WTC11 (cell line): ENCODE results near the gene SCAANT1. TPM values are rescaled to one million over a fixed set of nuclear protein-coding genes. Genes with fewer than 3 reads are reported as not detected.

Source experiments
- ATAC-seq: fragments of 200-7000 bp; cut with Tn5 transposase; 2 replicates; pipeline ENCODE4 v1.10.0; 2021; ENCODE audit warnings: mild to moderate bottlenecking, moderate library complexity
- CTCF ChIA-PET: fragments of 300-600 bp; sonication (Branson Sonifier 250); formaldehyde crosslinking; loops from one replicate; lab custom pipeline; 2021; ENCODE audit warnings: antibody characterized with exemption; lab: Charles Lee
- POLR2A ChIA-PET: fragments of 350-600 bp; sonication (Branson Sonifier 250); formaldehyde crosslinking; loops from one replicate; lab custom pipeline; 2021; ENCODE audit warnings: antibody characterized with exemption; lab: Charles Lee
- DNase-seq: peaks from one replicate; pipeline ENCODE4 v3.0.0; 2021; ENCODE audit warnings: low spot score
- H3K27ac Mint-ChIP-seq: 2 replicates; pipeline ENCODE4 v1.8.0; 2021; ENCODE audit warnings: mixed read lengths
- H3K27me3 Mint-ChIP-seq: 2 replicates; pipeline ENCODE4 v1.8.0; 2021; ENCODE audit warnings: low read depth, mild to moderate bottlenecking, moderate library complexity, mixed read lengths
- H3K36me3 Mint-ChIP-seq: 2 replicates; pipeline ENCODE4 v1.8.0; 2021; ENCODE audit warnings: mixed read lengths
- H3K4me1 Mint-ChIP-seq: 2 replicates; pipeline ENCODE4 v1.8.0; 2022; ENCODE audit warnings: mixed read lengths
- H3K4me3 Mint-ChIP-seq: 2 replicates; pipeline ENCODE4 v1.8.0; 2021; ENCODE audit warnings: mild to moderate bottlenecking, moderate library complexity, mixed read lengths
- H3K9me3 Mint-ChIP-seq: 2 replicates; pipeline ENCODE4 v1.8.0; 2021; ENCODE audit warnings: mixed read lengths
- ATF3 ChIP-seq: sonication (generic); formaldehyde crosslinking; conservative IDR thresholded peaks from 2 replicates; pipeline ENCODE4 v1.8.1; 2022; ENCODE audit warnings: mild to moderate bottlenecking, missing genetic modification reagents
- CDX4 ChIP-seq: fragments of 250-450 bp; sonication (Bioruptor Pico); IDR thresholded peaks from 2 replicates; pipeline ENCODE4 v1.9.0; 2021; ENCODE audit warnings: moderate library complexity, mild to moderate bottlenecking, inconsistent platforms, borderline replicate concordance
- CREB1 ChIP-seq: sonication (generic); formaldehyde crosslinking; IDR thresholded peaks from 2 replicates; pipeline ENCODE4 v1.8.0; 2023; ENCODE audit warnings: mild to moderate bottlenecking, missing genetic modification reagents
- CTCF ChIP-seq: fragments of 200-600 bp; IDR thresholded peaks from 2 replicates; pipeline ENCODE4 v1.8.0; 2022; ENCODE audit warnings: antibody characterized with exemption
- GRHL2 ChIP-seq: fragments of 250-450 bp; sonication (Bioruptor Pico); IDR thresholded peaks from 2 replicates; pipeline ENCODE4 v1.8.0; 2022; ENCODE audit warnings: mild to moderate bottlenecking, moderate library complexity; ENCODE audit not compliant: insufficient replicate concordance, severe bottlenecking
- IRF2 ChIP-seq: sonication (generic); formaldehyde crosslinking; IDR thresholded peaks from 2 replicates; pipeline ENCODE4 v1.8.0; 2022; ENCODE audit warnings: low read depth, missing genetic modification reagents, borderline replicate concordance
- NFATC4 ChIP-seq: fragments of 250-450 bp; sonication (Bioruptor Pico); IDR thresholded peaks from 2 replicates; pipeline ENCODE4 v1.9.0; 2021; ENCODE audit warnings: mild to moderate bottlenecking
- NFE2L1 ChIP-seq: sonication (generic); formaldehyde crosslinking; IDR thresholded peaks from 2 replicates; pipeline ENCODE4 v1.8.1; 2023; ENCODE audit warnings: missing genetic modification reagents
- PRRX2 ChIP-seq: fragments of 250-450 bp; sonication (Bioruptor Pico); IDR thresholded peaks from 2 replicates; pipeline ENCODE4 v1.8.0; 2021; ENCODE audit warnings: mild to moderate bottlenecking
- ZNF232 ChIP-seq: sonication (generic); formaldehyde crosslinking; IDR thresholded peaks from 2 replicates; pipeline ENCODE4 v1.8.0; 2022; ENCODE audit warnings: mild to moderate bottlenecking, missing genetic modification reagents
- ZNF281 ChIP-seq: sonication (generic); formaldehyde crosslinking; IDR thresholded peaks from 2 replicates; pipeline ENCODE4 v1.8.0; 2023; ENCODE audit warnings: mild to moderate bottlenecking, missing genetic modification reagents
- ZNF425 ChIP-seq: fragments of 250-450 bp; sonication (Bioruptor Pico); conservative IDR thresholded peaks from 2 replicates; pipeline ENCODE4 v1.9.0; 2021; ENCODE audit warnings: mild to moderate bottlenecking
- total RNA-seq: library from RNA; stranded (reverse); gene quantifications from 3 replicates; pipeline ENCODE4 v1.2.3, GENCODE V29; 2021

The SCAANT1 gene
- total RNA-seq, 1 experiment from 2014 or later = 1.3 TPM

- TF ChIP-seq CTCF (no peak), ATF3 (CRISPR knock-in tag) (no peak), GRHL2 (CRISPR knock-in tag) (no peak), NFE2L1 (CRISPR knock-in tag) (no peak), ZNF425 (CRISPR knock-in tag) (no peak), IRF2 (CRISPR knock-in tag) (no peak)
Observed at GRCh38 chr3:63880653-63881052, 31.5 kb downstream of the SCAANT1 start (continued).

- H3K9me3 Mint-ChIP-seq = no peaks in the 10 kb centered on the region
- peaks cover 15% of the 10 kb centered on the region for H3K4me1 Mint-ChIP-seq
- DNase-seq (no peak), ATAC-seq (peak; percentile 62)
- ChIA-PET POLR2A (no interaction called here), CTCF (no interaction called here)
- no peak overlapping the region for H3K4me3 Mint-ChIP-seq
- no peaks in the 10 kb centered on the region for H3K27me3 Mint-ChIP-seq
- no peak overlapping the region; the same call in 1 of the 2 replicates for H3K27ac Mint-ChIP-seq
- H3K36me3 Mint-ChIP-seq = no peaks in the 10 kb centered on the region
- no peak for TF ChIP-seq ZNF281 (CRISPR knock-in tag)
- no peak for TF ChIP-seq CREB1 (CRISPR knock-in tag)
- no peak for TF ChIP-seq CDX4 (CRISPR knock-in tag)
Observed at GRCh38 chr3:63878394-63879060, 33.7 kb downstream of the SCAANT1 start.

- POLR2A ChIA-PET = no interaction called here
- Mint-ChIP-seq H3K36me3 (no peaks in the 10 kb centered on the region), H3K27me3 (no peaks in the 10 kb centered on the region), H3K9me3 (no peaks in the 10 kb centered on the region), H3K4me3 (no peak overlapping the region), H3K27ac (no peak overlapping the region), H3K4me1 (peaks cover 15% of the 10 kb centered on the region)
- TF ChIP-seq ZNF232 (no peak), PRRX2 (CRISPR knock-in tag) (no peak), NFATC4 (CRISPR knock-in tag) (no peak)
- ATAC-seq (peak; percentile 17; the same call in 1 of the 2 replicates), DNase-seq (no peak)
- CTCF ChIA-PET = interaction anchor here (0.5 to 1.3 kb wide), 3 partner anchors 11 to 27 kb away, joined by 3 to 6 read pairs (median 3); no protein-coding TSS in a partner anchor
Observed at GRCh38 chr3:63877737-63878393, 34.3 kb downstream of the SCAANT1 start.
